Measurements from ENCODE around the gene ARHGAP26.
"Not testable (repeated sequence)": the region's sequence is repeated elsewhere in the genome, so short reads cannot be mapped to it uniquely, and the experiment has no call there.

ARHGAP26 gene

DNA sequence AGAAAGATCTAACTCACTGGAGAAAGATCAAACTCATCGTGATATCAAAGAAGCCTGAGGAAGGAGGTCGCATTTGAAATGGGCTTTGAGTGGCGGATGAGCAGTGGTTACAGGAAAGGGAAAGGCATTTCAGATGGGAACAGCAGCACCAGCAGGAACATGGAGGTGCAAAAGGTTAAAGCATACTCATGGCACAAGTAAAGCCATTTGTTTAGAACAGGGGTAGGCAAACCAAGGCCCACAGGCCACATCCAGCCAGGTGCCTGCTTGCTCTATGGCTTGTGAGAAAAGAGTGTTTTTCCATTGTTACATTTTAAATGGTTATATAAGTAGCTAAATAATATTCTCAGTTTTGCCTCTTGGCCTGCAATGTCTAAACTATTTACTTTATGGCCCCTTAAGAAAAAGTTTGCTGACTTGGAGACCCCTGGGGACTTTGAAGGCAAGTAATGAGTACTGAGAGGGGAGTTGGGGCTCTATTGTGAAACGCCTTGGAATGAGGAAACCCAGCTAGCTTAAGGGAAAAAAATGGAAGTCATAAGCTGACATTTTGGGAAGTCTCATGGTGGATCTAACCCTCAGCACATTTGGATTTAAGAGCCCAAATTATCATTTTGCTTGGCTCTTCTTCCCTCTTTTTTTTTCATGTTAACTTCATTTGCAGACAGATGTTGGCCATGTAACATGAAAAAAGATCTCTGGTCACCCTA is 422.2 kb downstream of the ARHGAP26 start:
- DNase-seq, result peak in 3 of 4 experiments; percentile 26 to 52 (median 36)

DNA sequence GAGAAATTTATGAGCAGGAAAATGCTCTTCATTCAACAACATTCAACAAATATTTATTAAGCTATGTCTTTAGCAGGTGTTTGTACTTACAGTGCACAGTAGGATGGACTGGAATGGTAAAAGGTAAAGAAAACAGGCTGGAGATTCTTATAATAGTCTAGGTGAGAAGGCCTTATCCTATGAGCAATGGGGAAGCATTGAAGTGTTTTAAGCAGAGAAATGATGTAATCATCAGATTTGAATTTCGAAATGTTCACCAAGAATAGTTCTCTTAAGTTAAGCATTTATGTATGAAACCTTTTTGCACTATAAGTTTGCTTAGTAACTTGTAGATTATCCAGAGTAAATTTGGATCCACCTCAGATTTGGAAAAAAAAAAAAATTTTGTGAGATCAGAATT is 424.0 kb downstream of the ARHGAP26 start:
- DNase-seq, result peak in 2 of 4 experiments; percentile 57 to 60

DNA sequence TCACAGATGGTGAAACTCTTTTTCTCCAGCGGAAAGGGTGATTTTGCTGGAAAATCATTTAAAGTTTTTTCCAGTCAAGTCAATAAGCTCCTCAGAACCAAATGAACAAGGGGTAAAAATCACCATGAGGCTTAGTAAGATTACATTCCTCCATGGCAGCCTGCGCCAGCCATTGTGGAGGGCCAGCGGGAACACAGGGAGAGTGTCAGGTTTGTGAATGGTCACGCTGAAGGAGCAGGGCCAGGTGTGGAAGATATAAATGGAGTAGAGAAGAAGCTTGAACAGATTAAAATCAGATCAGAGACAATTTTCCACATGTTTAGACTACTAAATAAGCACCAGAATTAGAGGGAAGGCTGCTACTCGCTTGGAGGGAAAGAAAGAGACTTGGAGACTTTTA is 424.5 kb downstream of the ARHGAP26 start:
- DNase-seq, result no peak

DNA sequence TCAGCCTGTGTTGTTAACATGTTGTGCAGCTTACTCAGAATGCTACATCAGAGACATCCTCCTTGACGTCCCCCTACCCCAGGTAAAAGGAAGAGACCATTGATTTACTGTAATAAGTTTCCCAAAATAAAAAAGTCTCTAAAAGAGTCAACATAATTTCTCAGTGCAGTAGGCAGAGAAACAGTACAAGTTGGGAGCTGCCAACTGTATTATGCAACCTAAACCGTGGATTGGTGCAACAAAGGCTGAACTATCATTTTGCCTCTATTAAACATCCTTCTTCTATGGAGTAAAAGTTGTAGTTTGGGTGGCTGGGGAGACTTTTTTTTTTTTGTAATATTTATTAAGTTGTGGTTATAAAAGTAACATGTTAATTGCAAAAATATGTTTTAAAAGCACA is 425.3 kb downstream of the ARHGAP26 start:
- peak in 1 of 4 experiments; percentile 41 for DNase-seq

DNA sequence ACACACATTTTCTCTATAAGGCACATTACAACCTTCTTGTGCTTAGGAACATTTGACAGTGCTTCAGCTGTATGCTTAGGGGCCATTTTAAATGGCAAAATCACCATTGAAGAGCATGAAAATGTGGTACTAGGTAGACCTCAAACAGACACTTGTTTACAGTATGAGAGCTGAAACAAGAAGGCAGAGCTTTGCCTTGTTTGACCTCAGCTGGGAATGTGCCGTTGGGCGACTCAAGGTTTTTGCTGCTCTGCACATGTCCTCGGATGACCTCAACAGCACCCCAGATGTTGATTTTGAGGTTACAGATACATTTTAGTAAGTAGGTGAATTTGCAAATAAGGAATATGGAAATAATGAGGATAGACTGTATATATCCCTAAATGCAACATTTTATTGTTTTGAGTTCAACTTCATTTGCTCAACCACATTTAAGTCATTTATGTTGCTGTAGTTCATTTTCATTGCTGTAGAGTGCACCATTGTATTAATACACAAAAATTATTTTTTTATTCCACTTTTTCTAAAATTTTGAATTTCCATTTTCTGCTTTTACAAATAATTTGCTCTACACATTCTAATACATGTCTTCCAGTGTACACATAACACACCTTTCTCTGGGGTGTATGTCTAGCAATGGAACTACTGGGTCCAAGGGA is 426.6 kb downstream of the ARHGAP26 start:
- no peak for DNase-seq

DNA sequence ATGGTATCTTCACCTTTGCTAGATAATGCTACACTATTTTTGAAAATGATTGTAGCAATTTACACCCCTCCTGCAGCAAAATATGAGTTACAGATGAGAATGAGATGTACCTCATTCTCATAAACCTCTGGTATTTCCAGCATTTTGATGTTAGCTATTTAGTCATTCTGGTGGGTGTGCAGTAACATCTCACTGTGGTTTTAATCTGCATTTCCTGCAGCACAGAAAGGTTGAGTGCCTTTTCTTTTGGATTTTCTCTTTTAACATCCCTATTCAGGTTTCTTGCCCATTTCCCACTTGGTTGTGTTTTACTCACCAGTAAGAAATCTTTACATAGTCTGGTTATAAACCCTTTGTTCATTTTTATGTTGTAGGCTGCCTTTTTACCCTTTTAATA is 427.1 kb downstream of the ARHGAP26 start:
- no peak for DNase-seq

DNA sequence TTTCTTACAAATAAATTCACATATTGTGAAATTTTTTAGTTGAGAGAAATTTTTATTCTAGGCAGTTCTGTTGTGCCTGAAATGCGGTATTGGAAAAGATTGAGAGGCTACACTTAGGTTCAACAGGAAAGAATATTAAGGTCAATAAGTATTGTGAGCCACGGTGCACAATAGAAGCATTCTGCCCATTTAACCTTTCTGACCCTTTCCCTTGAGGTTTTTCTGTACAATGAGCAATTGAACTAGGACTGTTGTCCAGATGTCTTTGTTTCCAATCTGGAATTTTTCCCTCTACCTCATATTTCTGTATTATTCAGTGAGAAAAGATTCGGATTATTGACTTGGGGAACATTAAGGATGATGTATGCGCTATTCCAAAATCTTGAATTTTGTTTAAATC is 428.2 kb downstream of the ARHGAP26 start:
- DNase-seq, result no peak

DNA sequence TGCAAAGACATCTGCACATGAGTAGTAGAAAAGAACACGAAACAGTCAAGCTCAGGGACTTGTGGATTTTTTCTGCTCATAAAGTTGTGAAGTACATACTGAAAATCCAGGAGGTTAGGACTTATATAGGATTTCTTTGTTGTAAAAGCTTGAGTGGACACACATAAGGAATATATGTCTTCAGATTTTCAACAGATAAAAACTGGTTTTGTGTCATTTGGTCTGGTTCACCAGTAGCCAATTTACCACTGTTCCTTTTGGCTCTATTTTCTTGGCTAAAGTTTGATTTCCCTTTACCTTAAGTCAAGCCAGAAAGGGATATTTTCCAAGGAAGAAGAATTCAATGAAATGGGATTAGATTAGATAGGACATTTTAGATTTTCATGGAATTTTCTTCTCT is 429.0 kb downstream of the ARHGAP26 start:
- no peak for DNase-seq

DNA sequence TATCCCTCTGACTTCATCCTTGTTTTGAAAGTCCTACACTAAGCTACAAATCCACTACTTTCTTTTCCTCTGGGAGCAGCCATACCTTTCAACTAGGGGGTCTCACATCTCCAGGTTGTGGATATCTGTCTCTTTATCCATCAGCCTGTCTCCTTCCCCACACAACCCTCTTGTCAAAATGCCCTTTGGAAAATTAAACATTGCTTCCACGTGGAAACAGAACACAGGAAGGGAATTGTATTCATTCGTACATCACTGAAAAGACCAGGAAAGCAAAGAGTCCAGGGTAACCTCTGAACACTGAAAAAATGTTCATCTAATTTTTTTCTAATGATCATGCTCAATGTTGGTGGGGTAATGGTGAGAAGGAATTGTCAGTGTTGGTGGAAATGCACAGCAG is 429.7 kb downstream of the ARHGAP26 start:
- DNase-seq, result no peak

DNA sequence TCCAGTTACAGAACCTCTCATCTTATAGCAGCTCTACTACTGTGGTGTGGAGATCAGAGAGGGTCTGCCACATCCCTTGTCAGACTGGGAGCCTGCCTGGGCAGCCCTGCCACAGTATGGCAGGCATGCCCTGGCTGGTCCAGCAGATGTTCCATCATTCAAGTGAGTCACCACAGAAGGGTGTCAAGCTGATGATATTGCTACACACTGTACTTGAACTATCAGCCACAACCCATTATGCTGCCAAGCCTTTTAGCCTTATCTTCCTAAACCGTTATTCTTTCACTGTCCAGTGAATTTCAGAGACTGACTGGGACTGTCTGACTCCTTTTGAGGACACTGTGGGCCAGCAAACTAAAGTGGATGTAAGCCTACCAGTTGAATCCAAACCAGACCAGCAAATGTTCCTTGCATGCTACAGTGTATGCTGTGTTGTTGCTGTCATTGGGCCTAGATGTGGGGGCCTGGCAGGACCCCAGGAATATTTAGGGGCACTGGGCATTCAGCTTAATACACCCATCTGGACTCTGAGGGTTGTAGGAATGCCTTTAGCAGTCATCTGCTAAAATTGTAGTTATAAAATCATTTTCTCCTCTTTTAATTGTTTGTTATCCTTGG is 430.7 kb downstream of the ARHGAP26 start:
- no peak for DNase-seq

DNA sequence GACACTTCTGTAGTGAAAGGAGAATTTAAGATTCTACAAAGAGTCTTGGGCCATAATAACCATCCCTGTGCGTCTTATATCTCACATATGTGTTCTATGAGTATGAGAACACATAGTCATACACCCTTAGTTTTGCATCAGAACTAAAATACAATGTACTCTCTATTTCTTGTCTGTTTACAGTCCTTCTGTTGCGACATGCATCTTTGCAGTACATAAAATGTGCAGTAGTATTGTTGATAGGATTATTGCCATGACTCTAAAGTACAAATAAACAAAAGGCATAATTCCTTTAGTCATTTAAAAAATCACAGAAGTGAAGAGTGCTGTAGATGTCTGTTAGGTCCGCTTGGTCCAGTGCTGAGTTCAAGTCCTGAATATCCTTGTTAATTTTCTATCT is 431.4 kb downstream of the ARHGAP26 start:
- DNase-seq, result no peak

DNA sequence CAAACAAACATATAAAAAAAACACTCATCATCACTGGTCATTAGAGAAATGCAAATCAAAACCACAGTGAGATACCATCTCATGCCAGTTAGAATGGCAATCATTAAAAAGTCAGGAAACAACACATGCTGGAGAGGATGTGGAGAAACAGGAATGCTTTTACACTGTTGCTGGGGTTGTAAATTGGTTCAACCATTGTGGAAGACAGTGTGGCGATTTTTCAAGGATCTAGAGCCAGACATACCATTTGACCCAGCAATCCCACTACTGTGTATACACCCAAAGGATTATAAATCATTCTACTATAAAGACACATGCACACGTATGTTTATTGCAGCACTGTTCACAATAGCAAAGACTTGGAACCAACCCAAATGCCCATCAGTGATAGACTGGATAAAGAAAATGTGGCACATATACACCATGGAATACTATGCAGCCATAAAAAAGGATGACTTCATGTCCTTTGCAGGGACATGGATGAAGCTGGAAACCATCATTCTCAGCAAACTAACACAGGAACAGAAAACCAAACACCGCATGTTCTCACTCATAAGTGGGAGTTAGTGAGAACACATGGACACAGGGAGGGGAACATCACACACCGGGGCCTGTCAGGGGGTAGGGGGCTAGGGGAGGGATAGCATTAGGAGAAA is 433.3 kb downstream of the ARHGAP26 start:
- not testable (repeated sequence) for DNase-seq

DNA sequence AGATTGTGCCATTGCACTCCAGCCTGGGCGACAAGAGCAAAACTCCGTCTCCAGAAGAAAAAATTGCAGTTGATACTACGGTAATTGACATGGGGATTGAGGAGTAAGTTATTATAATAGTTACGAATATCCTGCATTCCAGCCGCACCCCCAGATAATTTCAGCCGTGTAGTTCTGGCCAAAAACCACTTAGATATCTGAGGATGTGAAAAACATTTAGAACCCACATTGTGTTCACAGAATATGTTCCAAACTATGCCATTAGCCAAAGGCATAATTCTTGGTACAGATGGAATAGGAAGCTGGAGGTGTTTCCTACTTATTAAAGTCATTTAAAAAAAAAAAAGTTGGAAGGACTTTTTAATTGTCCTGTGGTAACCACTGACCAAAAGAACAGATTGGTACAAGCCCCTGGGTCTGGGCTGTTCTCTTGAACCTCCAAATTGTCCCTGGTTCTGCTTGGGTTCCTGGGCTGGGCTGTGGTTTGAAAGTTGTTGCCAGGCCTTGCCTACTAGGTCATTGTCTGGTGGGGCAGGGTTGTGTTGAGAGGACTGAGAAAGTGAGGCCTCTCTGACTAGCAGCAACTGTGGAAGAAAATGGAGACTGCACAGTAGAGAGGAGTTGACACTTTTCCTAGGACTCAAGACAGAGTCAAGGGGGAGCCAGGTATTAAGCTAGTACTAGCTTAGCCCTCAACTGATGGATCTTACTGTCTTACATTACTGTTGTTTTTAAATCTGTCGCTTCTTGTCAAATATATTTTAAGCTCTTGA is 434.5 kb downstream of the ARHGAP26 start:
- DNase-seq, result no peak

DNA sequence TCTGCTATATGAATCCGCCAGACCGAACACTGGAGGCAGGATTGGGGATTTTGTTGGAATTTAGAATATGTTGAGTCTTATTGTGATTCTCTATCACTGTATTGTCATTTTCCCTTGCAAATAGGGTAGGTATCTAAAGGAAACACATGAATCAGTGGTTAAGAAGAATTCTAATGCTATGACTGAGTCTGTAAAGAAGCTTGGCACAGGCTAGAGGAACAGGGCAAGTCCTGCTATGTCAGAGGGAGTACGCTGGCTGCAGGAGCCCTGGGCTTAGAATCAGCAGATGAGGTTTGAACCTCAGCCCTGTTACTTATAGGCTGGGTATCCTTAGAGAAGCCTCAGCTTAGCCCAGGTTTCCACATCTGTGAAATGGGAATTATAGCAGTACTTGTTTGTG is 435.2 kb downstream of the ARHGAP26 start:
- no peak for DNase-seq

DNA sequence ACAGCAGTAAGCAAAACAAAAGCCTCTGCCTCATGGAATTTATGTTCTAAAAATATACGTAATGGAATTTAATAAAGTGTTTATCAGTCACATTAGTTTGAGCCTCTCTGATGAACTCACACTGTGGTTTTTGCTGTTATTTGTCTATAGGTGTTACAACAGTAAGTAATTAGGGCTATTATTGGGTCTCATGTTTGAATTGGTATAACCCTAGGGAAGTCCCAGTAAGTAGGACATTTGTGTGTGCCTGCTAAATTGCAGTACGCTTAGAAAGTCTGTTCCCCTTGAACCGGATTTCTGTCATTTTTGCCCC is 435.7 kb downstream of the ARHGAP26 start:
- DNase-seq, result no peak

DNA sequence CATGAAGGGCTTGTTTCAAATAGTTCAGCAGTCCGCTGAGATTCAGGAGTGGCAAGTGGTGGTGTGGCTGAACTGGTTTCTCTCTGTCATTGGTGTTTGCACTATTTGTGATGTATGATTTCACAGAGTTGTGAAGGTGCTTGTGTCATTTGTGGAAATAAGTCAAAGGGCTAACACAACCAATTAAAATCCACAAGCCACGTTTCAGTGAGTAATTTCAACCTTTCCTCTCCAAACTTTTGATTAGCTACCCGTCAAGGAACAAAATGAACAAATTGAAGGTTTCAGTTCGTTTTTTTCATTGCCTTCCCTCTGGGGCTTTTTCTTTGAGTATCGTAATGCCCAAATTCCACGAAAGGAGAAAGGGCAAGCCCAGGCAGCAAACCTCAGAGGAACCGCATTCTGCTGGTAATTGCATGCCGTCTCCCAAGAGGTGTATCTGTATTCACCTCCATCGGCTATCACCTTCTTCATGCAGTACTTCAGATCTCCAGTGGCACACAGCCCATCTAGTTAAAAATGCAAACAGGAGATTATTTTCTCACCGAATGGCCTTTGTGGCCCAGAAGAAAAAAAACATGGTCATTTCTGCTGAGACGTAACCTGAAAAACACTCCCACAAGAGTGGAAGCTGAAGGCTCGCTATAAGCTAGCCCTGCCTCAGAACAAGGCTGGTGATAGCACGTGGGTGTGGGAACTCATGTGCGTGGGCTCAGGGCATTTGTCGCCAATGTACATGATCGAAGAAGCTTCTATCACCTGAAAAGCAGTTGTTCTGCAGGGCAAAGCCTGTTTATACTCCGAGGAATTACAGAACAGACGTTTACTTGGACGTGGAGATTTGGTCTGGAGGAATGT is 436.2 kb downstream of the ARHGAP26 start:
- no peak for DNase-seq

DNA sequence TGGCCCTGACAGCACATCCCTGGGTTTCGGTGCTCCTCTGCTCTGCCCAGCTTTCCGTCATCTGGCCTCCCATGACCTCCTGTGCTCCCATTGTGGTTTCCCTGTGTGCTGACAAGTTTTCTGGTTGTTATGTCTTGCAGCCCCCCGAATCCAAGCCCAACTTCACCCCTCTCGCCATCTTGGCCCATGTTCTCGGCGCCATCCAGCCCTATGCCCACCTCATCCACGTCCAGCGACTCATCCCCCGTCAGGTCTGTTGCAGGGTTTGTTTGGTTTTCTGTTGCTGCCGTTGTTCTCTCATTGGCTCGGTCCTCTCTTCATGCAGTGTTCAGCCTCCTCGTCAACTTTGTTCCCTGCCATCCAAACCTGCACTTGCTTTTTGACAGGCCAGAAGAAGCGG is 436.9 kb downstream of the ARHGAP26 start:
- DNase-seq, result no peak

DNA sequence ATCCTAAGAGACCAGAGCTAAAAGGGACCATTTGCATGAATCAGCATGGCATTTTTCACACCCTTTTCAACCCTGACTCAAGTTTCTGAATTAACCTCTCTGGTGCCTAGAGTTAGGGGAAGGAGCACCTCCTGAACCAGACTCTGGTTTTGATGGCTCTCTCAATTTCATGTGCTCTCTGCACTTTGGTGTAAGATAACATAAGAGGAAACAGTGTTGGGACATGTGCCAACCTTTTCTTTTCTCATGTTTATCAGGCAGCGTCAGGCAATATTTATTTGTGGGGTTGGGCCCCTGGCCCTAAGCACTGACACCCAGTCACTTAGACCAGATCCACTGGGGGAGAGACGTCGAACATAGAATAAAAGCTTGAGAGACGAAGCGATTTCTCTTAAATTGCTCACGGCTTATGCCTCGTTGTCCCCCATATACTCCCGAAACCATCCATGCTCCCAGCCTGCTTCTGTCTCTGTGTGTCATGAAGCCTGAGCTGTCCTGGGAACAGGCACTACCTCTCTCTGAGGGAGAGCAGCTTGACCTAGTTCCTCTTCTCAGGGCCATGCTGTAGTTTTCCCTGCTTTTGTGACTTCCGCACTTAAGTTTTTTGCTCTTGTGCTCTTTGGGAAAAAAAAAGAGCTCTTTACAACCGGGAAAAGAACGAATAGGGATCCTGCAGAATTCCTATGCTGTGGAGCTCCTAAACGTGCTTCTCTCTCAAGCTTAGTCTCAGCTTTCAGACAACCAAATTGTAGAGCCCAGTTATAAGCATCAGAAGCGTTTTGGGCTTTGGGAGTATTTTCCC is 437.6 kb downstream of the ARHGAP26 start:
- no peak for DNase-seq

DNA sequence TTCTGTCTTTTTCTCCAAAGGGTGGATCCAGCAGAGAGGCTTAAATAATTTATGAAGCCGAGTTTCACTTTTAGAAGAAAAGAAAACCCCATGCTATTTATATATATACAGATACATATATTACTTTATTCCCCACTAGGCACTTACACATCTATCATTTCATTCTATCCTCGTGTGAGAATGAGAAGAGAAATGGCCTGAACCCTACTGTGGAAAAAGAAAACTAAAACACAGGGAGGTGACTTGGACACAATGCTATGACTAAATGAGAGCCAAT is 438.1 kb downstream of the ARHGAP26 start:
- no peak for DNase-seq

DNA sequence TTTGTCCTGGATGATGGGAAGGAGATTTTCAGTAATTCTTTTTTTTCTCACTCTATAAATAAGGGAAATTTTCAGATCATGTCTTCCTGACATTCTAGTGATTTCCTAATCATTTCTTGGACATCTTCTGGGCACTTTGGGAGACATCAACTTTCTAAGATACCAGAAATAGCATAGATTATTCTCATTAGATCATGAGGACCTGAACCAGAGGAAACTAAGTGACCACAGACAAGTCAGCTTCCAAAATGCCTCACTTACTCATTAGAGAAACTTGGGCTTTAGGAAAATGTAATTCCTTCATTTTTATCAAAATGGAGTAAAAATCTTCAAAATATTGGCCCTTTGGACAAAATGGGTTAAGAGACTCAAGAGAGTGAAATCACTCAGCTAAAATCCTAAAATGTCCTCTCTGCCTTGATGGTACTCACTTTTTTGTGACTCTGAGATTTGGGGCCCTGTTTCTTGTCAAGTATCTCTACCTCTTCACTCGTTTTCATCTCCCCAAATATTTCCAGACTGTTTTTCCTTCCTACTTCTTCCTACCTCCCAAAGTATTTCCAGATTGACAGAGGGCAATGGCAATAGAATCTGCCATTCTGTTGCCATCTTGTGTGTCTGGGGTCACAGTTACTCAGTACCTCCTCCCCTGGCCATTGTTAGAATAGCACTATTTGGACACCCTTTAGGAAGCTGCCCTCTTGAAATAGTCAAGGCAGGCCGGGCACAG is 438.8 kb downstream of the ARHGAP26 start:
- no peak for DNase-seq

Measured in suppressor macrophage (primary cell).